RWPE1 (cell line): ENCODE data around the gene ITPKA.

Experiments
- CTCF ChIA-PET: fragments of 350-600 bp; sonication (Branson Sonifier 250); formaldehyde crosslinking; extraction: SDS; loops from one replicate; lab custom pipeline; 2021; lab: Yijun Ruan, JAX
- POLR2A ChIA-PET: fragments of 400-600 bp; formaldehyde crosslinking; extraction: SDS; loops from one replicate; lab custom pipeline; 2020; ENCODE audit warnings: antibody characterized with exemption; ENCODE audit not compliant: low non-redundant PET; lab: Yijun Ruan, JAX
- DNase-seq: peaks from one replicate; pipeline ENCODE4 v3.0.0; 2012; ENCODE audit warnings: low spot score
- H3K27ac ChIP-seq: fragments of 450-650 bp; 2 replicates; pipeline ENCODE4 v1.5.1; 2017
- TF ChIP-seq, protein P1 (sequence below): fragments of 450-650 bp; conservative IDR thresholded peaks from 2 replicates; pipeline ENCODE4 v1.5.1; 2017; ENCODE audit warnings: low read depth, mild to moderate bottlenecking

Gene ITPKA

DNA sequence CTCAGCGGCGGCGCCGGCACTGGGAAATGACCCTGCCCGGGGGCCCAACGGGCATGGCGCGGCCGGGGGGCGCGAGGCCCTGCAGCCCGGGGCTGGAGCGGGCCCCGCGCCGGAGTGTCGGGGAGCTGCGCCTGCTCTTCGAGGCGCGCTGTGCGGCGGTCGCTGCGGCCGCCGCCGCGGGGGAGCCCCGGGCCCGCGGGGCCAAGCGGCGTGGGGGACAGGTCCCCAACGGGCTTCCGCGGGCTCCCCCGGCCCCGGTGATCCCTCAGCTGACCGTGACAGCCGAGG lies 172 bp downstream of the ITPKA start:
- ChIA-PET CTCF (interaction anchor here (0.6 to 0.7 kb wide), 2 partner anchors 12 to 14 kb away, joined by 3 to 4 read pairs; no protein-coding TSS in a partner anchor), POLR2A (interaction anchor here (1.5 kb wide), 1 partner anchor 50 kb away, joined by 4 read pairs; the partner anchor contains the start of gene RPAP1)
- no peak for DNase-seq
- H3K27ac ChIP-seq, result peak overlapping the region; percentile 82
- TF ChIP-seq, protein P1, sequence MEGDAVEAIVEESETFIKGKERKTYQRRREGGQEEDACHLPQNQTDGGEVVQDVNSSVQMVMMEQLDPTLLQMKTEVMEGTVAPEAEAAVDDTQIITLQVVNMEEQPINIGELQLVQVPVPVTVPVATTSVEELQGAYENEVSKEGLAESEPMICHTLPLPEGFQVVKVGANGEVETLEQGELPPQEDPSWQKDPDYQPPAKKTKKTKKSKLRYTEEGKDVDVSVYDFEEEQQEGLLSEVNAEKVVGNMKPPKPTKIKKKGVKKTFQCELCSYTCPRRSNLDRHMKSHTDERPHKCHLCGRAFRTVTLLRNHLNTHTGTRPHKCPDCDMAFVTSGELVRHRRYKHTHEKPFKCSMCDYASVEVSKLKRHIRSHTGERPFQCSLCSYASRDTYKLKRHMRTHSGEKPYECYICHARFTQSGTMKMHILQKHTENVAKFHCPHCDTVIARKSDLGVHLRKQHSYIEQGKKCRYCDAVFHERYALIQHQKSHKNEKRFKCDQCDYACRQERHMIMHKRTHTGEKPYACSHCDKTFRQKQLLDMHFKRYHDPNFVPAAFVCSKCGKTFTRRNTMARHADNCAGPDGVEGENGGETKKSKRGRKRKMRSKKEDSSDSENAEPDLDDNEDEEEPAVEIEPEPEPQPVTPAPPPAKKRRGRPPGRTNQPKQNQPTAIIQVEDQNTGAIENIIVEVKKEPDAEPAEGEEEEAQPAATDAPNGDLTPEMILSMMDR, result no peak

DNA sequence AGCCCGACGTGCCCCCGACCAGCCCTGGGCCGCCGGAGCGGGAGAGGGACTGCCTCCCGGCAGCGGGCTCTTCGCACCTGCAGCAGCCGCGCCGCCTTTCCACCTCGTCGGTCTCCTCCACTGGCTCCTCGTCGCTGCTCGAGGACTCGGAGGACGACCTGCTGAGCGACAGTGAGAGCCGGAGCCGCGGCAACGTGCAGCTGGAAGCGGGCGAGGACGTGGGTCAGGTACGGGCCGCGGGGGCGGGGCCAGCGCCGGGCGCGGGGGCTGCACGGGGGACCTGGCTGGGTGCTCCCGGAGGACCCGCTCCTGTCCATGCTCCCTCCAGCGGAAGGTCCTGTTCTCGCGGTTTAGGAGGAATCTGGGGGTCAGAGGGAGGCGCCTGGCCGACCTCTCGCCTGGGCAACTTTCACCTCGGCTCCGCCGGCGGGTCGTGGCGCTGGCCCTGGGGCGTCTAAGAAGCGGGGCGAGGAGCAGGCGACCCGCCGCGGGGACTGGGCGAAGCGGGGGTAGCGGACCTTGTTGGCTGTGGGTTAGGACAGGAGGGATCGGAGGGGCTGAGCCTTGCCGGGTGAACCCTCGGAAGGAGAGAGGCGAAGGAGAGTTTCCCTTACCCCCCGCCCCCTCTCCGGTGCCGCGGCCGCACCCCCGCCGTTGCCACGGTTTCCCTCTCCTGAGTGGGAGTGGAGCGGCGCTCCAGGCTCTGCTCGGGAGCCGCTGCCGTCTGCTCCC lies 682 bp downstream of the ITPKA start:
- TF ChIP-seq, protein P1, result no peak
- POLR2A ChIA-PET, result interaction anchor here (1.5 kb wide), 1 partner anchor 50 kb away, joined by 4 read pairs; the partner anchor contains the start of gene RPAP1
- peak; percentile 34 for DNase-seq
- CTCF ChIA-PET, result interaction anchor here (0.6 to 0.7 kb wide), 3 partner anchors 13 to 546 kb away, joined by 3 to 4 read pairs (median 3); no protein-coding TSS in a partner anchor
- no peak overlapping the region for H3K27ac ChIP-seq

DNA sequence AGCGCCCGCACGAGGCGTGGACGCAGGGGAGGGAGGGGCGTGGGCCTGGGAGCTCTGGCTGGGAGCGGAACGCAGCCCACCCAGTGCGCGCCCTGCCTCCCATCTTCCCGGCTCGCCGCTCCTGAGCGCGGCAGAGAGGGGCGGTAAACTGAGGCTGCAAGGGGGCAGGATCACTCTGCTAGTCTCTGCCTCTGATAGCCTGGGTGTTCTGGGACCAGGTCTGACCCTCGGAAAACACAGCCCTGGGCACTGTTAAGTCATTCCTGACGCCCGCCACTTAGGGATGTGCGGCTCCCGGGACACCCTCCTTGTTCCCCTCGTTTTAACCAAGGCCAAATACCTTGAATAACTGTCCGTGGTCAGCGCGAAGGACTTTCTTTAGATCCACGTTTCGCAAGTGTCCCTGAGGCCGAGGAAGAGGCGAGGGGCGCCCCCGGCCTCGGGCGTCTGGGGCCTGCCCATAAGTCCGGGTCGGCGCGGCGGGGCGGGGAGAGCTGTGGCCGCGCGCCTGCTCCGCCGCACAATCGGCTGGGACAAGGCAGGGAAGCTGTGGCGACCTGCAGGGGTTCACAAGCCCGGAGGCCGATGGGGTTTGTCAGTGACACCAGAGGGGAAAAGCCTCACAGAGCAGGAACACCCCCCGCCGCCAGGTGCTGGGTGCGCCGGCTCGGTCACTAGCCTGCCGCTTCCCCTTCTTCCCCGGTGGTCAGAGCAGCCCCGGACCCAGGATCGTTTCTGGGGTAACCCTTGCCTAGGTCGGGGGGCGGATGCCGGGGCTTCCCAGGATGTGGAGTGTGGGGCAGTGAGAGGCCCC lies 1.5 kb downstream of the ITPKA start:
- no peak for DNase-seq
- ChIA-PET CTCF (interaction anchor here (0.7 kb wide), 1 partner anchor 9 kb away, joined by 5 read pairs; no protein-coding TSS in a partner anchor), POLR2A (no interaction called here)
- H3K27ac ChIP-seq, result no peak overlapping the region
- TF ChIP-seq, protein P1, result no peak

DNA sequence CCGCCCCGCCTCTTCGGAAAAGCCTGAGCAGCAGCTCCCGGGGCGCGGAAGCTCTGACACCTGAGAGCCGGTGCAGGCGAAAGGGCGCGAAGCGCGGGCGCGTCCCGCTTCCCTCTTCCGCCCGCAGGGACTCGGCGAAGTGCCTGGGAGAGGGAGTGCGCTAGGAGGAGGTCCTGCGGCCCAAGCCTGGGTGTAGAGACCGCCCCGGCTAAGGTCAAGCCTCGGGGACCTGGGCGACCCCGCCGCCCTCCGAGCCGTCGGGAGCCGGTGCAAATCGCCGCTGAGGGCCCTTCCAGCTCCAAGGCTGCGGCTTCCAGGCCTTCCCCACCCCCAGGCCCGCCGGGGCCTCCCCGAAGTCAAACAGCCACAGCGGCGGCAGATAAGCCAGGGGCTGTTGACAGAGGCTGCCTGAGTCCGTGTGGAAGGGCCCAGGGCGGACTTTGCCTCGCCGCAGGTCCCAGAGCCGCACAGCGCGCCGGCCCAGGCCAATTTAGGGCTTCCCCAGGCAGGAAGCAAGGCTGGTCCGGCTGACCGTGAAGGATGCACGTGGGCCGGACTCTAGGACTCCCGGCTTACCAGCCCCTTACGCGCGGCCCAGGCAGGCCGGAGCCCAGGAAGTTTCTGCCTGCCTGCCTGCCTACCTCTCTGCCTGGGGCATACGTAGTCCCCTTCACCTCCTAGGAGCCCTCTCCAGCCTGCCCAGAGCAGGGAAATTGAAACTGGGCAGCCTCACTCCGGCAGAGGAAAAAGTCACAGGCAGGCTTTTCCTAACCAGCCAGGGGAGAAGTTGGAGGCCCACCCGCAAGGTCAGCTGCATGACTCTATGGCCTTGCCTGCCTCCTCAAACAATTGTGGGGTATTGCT lies 2.3 kb downstream of the ITPKA start:
- H3K27ac ChIP-seq, result no peak overlapping the region
- POLR2A ChIA-PET, result no interaction called here
- CTCF ChIA-PET, result interaction anchor here (0.7 kb wide), 1 partner anchor 8 kb away, joined by 5 read pairs; no protein-coding TSS in a partner anchor
- no peak for DNase-seq
- TF ChIP-seq, protein P1, result no peak

DNA sequence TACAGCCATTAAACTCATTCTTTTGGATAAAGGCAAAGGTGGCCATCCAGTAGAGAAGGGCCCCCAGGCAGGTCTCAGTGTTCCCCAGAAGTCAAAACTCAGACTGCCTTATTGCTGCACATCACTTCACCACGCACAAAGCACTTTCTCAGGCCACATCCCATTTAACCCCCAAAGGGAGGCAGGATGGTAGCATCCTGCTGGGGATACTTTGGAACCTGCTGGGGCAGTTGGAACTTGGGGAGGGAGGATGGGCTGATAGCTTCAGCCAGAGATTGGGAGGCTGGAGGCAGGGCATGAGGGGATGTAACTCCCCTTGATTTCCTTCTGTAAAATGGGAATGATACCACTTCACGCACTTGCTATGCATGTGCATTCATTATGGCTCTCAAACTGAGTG lies 5.0 kb downstream of the ITPKA start:
- H3K27ac ChIP-seq, result no peak overlapping the region
- no peak for DNase-seq
- POLR2A ChIA-PET, result no interaction called here
- CTCF ChIA-PET, result interaction anchor here (0.9 to 1.1 kb wide), 2 partner anchors 33 to 99 kb away, joined by 4 to 5 read pairs; no protein-coding TSS in a partner anchor
- TF ChIP-seq, protein P1, result no peak
